Adrenal gland (tissue), 5 donors: Measurements from ENCODE around the gene FHIT.

Source experiments
- POLR2A ChIP-seq, 2 donors: fragments of 450-650 bp; IDR thresholded peaks; one replicate each; pipeline ENCODE4 v1.6.1; 2017; ENCODE audit warnings: antibody characterized with exemption in 2 of 2, mild to moderate bottlenecking in 2 of 2, moderate library complexity in 1 of 2
- TF ChIP-seq, protein P1 (sequence below), 6 experiments: fragments of 450-650 bp in 4 of 6; fragments of 200-600 bp in 2 of 6; sonication (generic) in 1 of 6; IDR thresholded peaks; 1 replicate in 5 of 6; 2 replicates in 1 of 6; pipeline versions ENCODE4 v1.5.1 to v1.8.0; 2016 to 2021; ENCODE audit warnings: antibody characterized with exemption in 6 of 6, mild to moderate bottlenecking in 2 of 6, moderate library complexity in 1 of 6
- donor health status: DM: no; HTN: no; CAD: no.

DNA sequence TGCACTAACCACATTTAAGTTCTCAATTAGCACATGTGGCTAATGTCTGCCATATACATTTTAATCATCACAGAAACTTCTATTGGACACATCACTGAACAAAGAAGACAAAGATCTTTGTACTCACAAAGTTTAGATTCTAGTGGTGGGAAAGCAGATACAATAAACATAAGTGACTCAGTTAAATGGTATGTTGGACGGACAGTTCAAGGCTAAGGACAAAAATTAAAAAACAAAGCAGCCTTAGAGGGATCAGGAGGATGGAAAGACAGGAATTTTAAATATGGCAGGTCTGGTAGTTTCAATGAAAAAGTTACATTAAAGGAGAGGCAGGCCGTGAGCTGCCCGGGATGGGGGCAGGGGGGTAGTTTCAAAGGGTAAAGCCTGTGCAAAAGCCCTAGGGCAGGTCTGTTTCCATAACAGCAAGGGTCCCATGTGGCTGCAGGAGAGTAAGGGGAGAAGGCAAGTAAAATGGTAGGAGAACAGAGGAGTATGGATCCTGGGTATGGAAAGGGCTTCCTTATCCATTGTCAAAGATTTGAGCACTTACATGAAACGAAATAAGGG lies 220.7 kb downstream of the FHIT start:
- no peak for TF ChIP-seq POLR2A (IDR thresholded peaks at IDR 0.05)
- TF ChIP-seq, protein P1, sequence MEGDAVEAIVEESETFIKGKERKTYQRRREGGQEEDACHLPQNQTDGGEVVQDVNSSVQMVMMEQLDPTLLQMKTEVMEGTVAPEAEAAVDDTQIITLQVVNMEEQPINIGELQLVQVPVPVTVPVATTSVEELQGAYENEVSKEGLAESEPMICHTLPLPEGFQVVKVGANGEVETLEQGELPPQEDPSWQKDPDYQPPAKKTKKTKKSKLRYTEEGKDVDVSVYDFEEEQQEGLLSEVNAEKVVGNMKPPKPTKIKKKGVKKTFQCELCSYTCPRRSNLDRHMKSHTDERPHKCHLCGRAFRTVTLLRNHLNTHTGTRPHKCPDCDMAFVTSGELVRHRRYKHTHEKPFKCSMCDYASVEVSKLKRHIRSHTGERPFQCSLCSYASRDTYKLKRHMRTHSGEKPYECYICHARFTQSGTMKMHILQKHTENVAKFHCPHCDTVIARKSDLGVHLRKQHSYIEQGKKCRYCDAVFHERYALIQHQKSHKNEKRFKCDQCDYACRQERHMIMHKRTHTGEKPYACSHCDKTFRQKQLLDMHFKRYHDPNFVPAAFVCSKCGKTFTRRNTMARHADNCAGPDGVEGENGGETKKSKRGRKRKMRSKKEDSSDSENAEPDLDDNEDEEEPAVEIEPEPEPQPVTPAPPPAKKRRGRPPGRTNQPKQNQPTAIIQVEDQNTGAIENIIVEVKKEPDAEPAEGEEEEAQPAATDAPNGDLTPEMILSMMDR (IDR thresholded peaks at IDR 0.05), result no peak
